Vagina (tissue), 2 donors: ENCODE results near the gene BIN2. TPM values are rescaled to one million over a fixed set of nuclear protein-coding genes. Genes with fewer than 3 reads are reported as not detected.
A peak's percentile ranks its signal among the peaks of the same experiment; 100 is the strongest.

Experiments used
- DNase-seq, 2 donors: peaks; one replicate each; pipeline ENCODE4 v3.0.0-alpha.2; 2017; ENCODE audit errors: extremely low spot score in 2 of 2
- H3K27ac ChIP-seq: fragments of 200-600 bp; sonication (generic); one replicate; pipeline ENCODE4 v1.5.1; 2019
- H3K27me3 ChIP-seq: fragments of 200-600 bp; sonication (generic); one replicate; pipeline ENCODE4 v1.5.1; 2019
- H3K36me3 ChIP-seq, 2 donors: fragments of 200-600 bp; sonication (generic); one replicate each; pipeline ENCODE4 v1.5.1; 2017 to 2019
- H3K4me1 ChIP-seq: fragments of 200-600 bp; sonication (generic); one replicate; pipeline ENCODE4 v1.5.1; 2019
- H3K4me3 ChIP-seq, 2 donors: fragments of 200-600 bp; sonication (generic); 1 replicate in 1 of 2; 2 replicates in 1 of 2; pipeline ENCODE4 v1.5.1; 2016 to 2019
- H3K9me3 ChIP-seq: fragments of 200-600 bp; sonication (generic); one replicate; pipeline ENCODE4 v1.5.1; 2019
- POLR2A ChIP-seq, 2 donors: fragments of 450-650 bp; IDR thresholded peaks; one replicate each; pipeline ENCODE4 v1.6.1; 2017; ENCODE audit warnings: antibody characterized with exemption in 2 of 2, mild to moderate bottlenecking in 2 of 2, moderate library complexity in 2 of 2
- POLR2AphosphoS5 ChIP-seq, 2 donors: sonication (generic); formaldehyde crosslinking; IDR thresholded peaks; one replicate each; pipeline ENCODE4 v1.9.0; 2017; ENCODE audit warnings: antibody characterized with exemption in 2 of 2, mild to moderate bottlenecking in 2 of 2, low read depth in 1 of 2; ENCODE audit not compliant: insufficient read depth in 1 of 2
- intact Hi-C: fragments of 100-400 bp; cut with DNase I; formaldehyde crosslinking; loops from one replicate; pipeline ENCODE4 v1.15.1; 2023
- total RNA-seq: library from RNA; depleted of rRNA; stranded (reverse); fragments of >200 nt; gene quantifications from one replicate; pipeline ENCODE4 v1.2.3, GENCODE V29; 2016
- TF ChIP-seq, protein P1 (sequence below), 3 experiments: fragments of 450-650 bp in 2 of 3; fragments of 200-600 bp in 1 of 3; sonication (generic) in 1 of 3; IDR thresholded peaks; one replicate each; pipeline ENCODE4 v1.5.1; 2017 to 2019; ENCODE audit warnings: antibody characterized with exemption in 3 of 3, mild to moderate bottlenecking in 2 of 3, moderate library complexity in 2 of 3

The BIN2 gene
- total RNA-seq, 1 donor from 2014 or later = 6.4 TPM

DNA sequence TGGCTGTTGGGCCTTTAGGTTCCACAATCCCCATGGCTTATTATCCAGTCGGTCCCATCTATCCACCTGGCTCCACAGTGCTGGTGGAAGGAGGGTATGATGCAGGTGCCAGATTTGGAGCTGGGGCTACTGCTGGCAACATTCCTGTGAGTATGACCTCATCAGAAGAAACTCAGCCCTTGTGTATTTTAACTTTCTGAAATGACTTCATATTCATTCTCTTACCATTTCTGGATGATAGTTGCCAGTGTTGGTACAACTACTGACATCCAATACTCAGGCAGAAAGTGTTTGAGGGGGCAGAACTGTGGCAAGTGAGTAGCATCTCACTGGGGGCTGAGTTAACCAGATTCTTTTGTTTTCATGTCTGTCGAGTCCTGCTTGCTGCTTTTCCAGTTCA lies 83.0 kb downstream of the BIN2 start:
- Histone ChIP-seq H3K4me3 (no peak overlapping the region), H3K9me3 (no peaks in the 10 kb centered on the region), H3K27me3 (no peaks in the 10 kb centered on the region), H3K36me3 (peaks cover 0 to 41% of the 10 kb centered on the region in 2 donors), H3K27ac (no peak overlapping the region), H3K4me1 (peaks cover 31% of the 10 kb centered on the region)
- intact Hi-C loops = no loop called here
- no peak for DNase-seq
- TF ChIP-seq, protein P1, sequence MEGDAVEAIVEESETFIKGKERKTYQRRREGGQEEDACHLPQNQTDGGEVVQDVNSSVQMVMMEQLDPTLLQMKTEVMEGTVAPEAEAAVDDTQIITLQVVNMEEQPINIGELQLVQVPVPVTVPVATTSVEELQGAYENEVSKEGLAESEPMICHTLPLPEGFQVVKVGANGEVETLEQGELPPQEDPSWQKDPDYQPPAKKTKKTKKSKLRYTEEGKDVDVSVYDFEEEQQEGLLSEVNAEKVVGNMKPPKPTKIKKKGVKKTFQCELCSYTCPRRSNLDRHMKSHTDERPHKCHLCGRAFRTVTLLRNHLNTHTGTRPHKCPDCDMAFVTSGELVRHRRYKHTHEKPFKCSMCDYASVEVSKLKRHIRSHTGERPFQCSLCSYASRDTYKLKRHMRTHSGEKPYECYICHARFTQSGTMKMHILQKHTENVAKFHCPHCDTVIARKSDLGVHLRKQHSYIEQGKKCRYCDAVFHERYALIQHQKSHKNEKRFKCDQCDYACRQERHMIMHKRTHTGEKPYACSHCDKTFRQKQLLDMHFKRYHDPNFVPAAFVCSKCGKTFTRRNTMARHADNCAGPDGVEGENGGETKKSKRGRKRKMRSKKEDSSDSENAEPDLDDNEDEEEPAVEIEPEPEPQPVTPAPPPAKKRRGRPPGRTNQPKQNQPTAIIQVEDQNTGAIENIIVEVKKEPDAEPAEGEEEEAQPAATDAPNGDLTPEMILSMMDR (IDR thresholded peaks at IDR 0.05) = no peak
- TF ChIP-seq POLR2A (IDR thresholded peaks at IDR 0.05) (no peak), POLR2AphosphoS5 (IDR thresholded peaks at IDR 0.05; ENCODE audit: insufficient read depth in 1 of 2, low read depth in 1 of 2) (no peak)

DNA sequence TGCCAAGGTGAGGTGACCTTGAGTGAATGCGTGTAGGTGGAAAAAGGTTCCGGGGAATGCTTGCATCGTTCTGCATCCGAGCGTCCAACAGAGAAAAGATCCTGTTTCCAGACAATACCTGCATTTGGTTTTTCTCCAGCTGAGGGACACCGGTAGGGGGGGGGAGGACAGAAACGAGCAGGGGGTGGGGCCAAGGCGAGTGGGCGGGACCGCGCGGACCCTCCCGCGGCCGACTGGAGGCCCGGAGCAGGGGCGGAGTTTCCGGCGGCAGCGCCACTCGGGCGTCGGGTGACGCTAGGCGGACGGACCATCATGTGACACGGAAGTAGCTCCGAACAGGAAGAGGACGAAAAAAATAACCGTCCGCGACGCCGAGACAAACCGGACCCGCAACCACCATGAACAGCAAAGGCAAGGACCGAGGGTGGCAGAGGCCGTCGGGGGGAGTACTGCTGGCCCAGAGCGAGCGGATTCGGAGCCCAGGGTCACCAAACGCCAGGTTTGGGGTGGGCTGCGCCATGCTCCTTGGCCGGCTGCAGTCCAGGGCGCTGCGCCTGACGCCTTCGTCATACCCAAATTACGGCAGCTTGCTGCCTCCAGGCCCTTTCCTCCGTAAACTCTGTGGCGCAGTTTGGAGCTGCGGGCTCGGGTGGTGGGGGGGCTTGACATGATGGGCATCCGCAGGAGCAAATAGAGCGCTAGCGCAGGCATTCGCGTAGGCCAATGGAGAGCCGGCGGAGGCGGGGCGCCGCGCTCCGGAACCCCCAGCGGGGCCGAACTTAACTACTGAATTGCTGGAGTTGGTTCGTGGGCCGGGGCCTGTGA lies 85.3 kb downstream of the BIN2 start, which contains the start of gene DAZAP2:
TSS of gene DAZAP2 (plus strand) at position 317 of the 825 bp plus-strand sequence. CDS start at position 399, 82 bp downstream.
- H3K36me3 ChIP-seq = peaks cover 0 to 34% of the 10 kb centered on the region in 2 donors
- peak in 1 of 2 donors; percentile 97 for DNase-seq
- TF ChIP-seq, protein P1 (IDR thresholded peaks at IDR 0.05) = no peak
- TF ChIP-seq POLR2AphosphoS5 (IDR thresholded peaks at IDR 0.05; ENCODE audit: insufficient read depth in 1 of 2, low read depth in 1 of 2) (peak; percentile 73 to 100), POLR2A (IDR thresholded peaks at IDR 0.05) (peak; percentile 34 to 91)
- H3K27ac ChIP-seq = peak within 1 kb of the TSS; percentile 99
- no peaks in the 10 kb centered on the region for H3K27me3 ChIP-seq
- intact Hi-C loops = no loop called here
- H3K4me1 ChIP-seq = peaks cover 27% of the 10 kb centered on the region
- H3K9me3 ChIP-seq = no peaks in the 10 kb centered on the region
- H3K4me3 ChIP-seq = peak within 1 kb of the TSS; percentile 90 to 98

- no peak for DNase-seq
- no peaks in the 10 kb centered on the region for H3K9me3 ChIP-seq
- TF ChIP-seq POLR2AphosphoS5 (IDR thresholded peaks at IDR 0.05; ENCODE audit: insufficient read depth in 1 of 2, low read depth in 1 of 2) (no peak), POLR2A (IDR thresholded peaks at IDR 0.05) (no peak)
- TF ChIP-seq, protein P1 (IDR thresholded peaks at IDR 0.05) = no peak
Measured at GRCh38 chr12:51238037-51238509, 85.9 kb downstream of the BIN2 start.

GRCh38 chr12:51234530-51234929 lies 89.4 kb downstream of the BIN2 start:
- DNase-seq = no peak
- Histone ChIP-seq H3K36me3 (no peaks in the 10 kb centered on the region), H3K27me3 (no peaks in the 10 kb centered on the region), H3K27ac (no peak overlapping the region), H3K4me3 (no peak overlapping the region), H3K4me1 (peaks cover 4% of the 10 kb centered on the region), H3K9me3 (no peaks in the 10 kb centered on the region)
- intact Hi-C loops = no loop called here
- TF ChIP-seq POLR2A (IDR thresholded peaks at IDR 0.05) = no peak

More at GRCh38 chr12:51238037-51238509, 85.9 kb downstream of the BIN2 start:
- peaks cover 27% of the 10 kb centered on the region for H3K4me1 ChIP-seq
- peak overlapping the region; percentile 99 for H3K27ac ChIP-seq
- intact Hi-C loops = no loop called here
- H3K27me3 ChIP-seq = no peaks in the 10 kb centered on the region
- H3K36me3 ChIP-seq = peaks cover 0 to 28% of the 10 kb centered on the region in 2 donors
- H3K4me3 ChIP-seq = peak overlapping the region; percentile 90 to 98

GRCh38 chr12:51232642-51233041 lies 91.3 kb downstream of the BIN2 start:
- TF ChIP-seq POLR2AphosphoS5 (IDR thresholded peaks at IDR 0.05; ENCODE audit: insufficient read depth in 1 of 2, low read depth in 1 of 2) (no peak), POLR2A (IDR thresholded peaks at IDR 0.05) (no peak)
- TF ChIP-seq, protein P1 (IDR thresholded peaks at IDR 0.05) = no peak
- Histone ChIP-seq H3K27me3 (no peaks in the 10 kb centered on the region), H3K4me1 (no peaks in the 10 kb centered on the region), H3K9me3 (no peaks in the 10 kb centered on the region), H3K27ac (no peak overlapping the region), H3K4me3 (no peak overlapping the region), H3K36me3 (no peaks in the 10 kb centered on the region)
- DNase-seq = no peak
- intact Hi-C loops = no loop called here

Other genes starting within 250 kb of the BIN2 start
- 19.9 TPM for gene CSRNP2, start 240.6 kb downstream of the BIN2 start, total RNA-seq
- gene TFCP2, start 151.0 kb downstream of the BIN2 start, total RNA-seq = 15.5 TPM
- 16.5 TPM for gene POU6F1, start 106.1 kb downstream of the BIN2 start, total RNA-seq
- 230 TPM for gene DAZAP2, start 85.3 kb downstream of the BIN2 start, total RNA-seq
- 30.0 TPM for gene SMAGP, start 53.8 kb downstream of the BIN2 start, total RNA-seq
- not detected for gene CELA1, start 22.5 kb upstream of the BIN2 start, total RNA-seq
- gene GALNT6, start 67.2 kb upstream of the BIN2 start, total RNA-seq = 12.5 TPM
- gene SLC4A8, start 100.7 kb upstream of the BIN2 start, total RNA-seq = 0.74 TPM